ENCODE data around the gene ITGA8.

GRCh38 chr10:15478950-15479349 lies 240.8 kb downstream of the ITGA8 start:
- TF ChIP-seq, protein P1, sequence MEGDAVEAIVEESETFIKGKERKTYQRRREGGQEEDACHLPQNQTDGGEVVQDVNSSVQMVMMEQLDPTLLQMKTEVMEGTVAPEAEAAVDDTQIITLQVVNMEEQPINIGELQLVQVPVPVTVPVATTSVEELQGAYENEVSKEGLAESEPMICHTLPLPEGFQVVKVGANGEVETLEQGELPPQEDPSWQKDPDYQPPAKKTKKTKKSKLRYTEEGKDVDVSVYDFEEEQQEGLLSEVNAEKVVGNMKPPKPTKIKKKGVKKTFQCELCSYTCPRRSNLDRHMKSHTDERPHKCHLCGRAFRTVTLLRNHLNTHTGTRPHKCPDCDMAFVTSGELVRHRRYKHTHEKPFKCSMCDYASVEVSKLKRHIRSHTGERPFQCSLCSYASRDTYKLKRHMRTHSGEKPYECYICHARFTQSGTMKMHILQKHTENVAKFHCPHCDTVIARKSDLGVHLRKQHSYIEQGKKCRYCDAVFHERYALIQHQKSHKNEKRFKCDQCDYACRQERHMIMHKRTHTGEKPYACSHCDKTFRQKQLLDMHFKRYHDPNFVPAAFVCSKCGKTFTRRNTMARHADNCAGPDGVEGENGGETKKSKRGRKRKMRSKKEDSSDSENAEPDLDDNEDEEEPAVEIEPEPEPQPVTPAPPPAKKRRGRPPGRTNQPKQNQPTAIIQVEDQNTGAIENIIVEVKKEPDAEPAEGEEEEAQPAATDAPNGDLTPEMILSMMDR (IDR thresholded peaks at IDR 0.05) = no peak
- no peak for TF ChIP-seq POLR2A (IDR thresholded peaks at IDR 0.05)
